H9 (cell line): ENCODE measurements around the gene TMUB2. TPM values are rescaled to one million over a fixed set of nuclear protein-coding genes. Genes with fewer than 3 reads are reported as not detected.

Source experiments
- DNase-seq: peaks from one replicate; pipeline ENCODE4 v3.0.0-alpha.2; 2017
- H2AFZ ChIP-seq: one replicate; pipeline ENCODE4 v1.6.1; 2013; ENCODE audit warnings: mild to moderate bottlenecking, low read length, control low read depth, moderate library complexity
- H2AK5ac ChIP-seq: 2 replicates; pipeline ENCODE4 v1.6.1; 2013; ENCODE audit warnings: low read length, control low read depth, mixed read lengths; ENCODE audit not compliant: insufficient read length
- H2BK120ac ChIP-seq: one replicate; pipeline ENCODE4 v1.6.1; 2013; ENCODE audit warnings: low read depth, mild to moderate bottlenecking, low read length, control low read depth, inconsistent platforms; ENCODE audit not compliant: poor library complexity, severe bottlenecking
- H2BK12ac ChIP-seq: 2 replicates; pipeline ENCODE4 v1.6.1; 2013; ENCODE audit warnings: low read length, control low read depth, mixed read lengths, low read depth; ENCODE audit not compliant: insufficient read length
- H2BK15ac ChIP-seq: 2 replicates; pipeline ENCODE4 v1.6.1; 2013; ENCODE audit warnings: low read depth, low read length, control low read depth
- H2BK20ac ChIP-seq: one replicate; pipeline ENCODE4 v1.6.1; 2013; ENCODE audit warnings: low read depth, mild to moderate bottlenecking, low read length, control low read depth, inconsistent platforms; ENCODE audit not compliant: poor library complexity, severe bottlenecking
- H2BK5ac ChIP-seq: 2 replicates; pipeline ENCODE4 v1.6.1; 2013; ENCODE audit warnings: low read length, control low read depth, mixed read lengths; ENCODE audit not compliant: insufficient read length
- H3K14ac ChIP-seq: 2 replicates; pipeline ENCODE4 v1.6.1; 2013; ENCODE audit warnings: low read length, control low read depth; ENCODE audit not compliant: insufficient read depth
- H3K18ac ChIP-seq: 2 replicates; pipeline ENCODE4 v1.6.1; 2013; ENCODE audit warnings: low read depth, mild to moderate bottlenecking, mixed read lengths, low read length, control low read depth; ENCODE audit not compliant: insufficient read length
- H3K23ac ChIP-seq: 2 replicates; pipeline ENCODE4 v1.6.1; 2013; ENCODE audit warnings: low read length, control low read depth, mixed read lengths, low read depth; ENCODE audit not compliant: insufficient read length
- H3K23me2 ChIP-seq: 2 replicates; pipeline ENCODE4 v1.6.1; 2013; ENCODE audit warnings: low read depth, mild to moderate bottlenecking, mixed read lengths, low read length, control low read depth; ENCODE audit not compliant: insufficient read length, poor library complexity, severe bottlenecking
- H3K27ac ChIP-seq: 2 replicates; pipeline ENCODE4 v1.5.1; 2013; ENCODE audit warnings: low read length, control low read depth, mixed read lengths, low read depth; ENCODE audit not compliant: insufficient read length
- H3K27me3 ChIP-seq: 2 replicates; pipeline ENCODE4 v1.6.1; 2013; ENCODE audit warnings: low read length, control low read depth, inconsistent platforms; ENCODE audit not compliant: insufficient read depth
- H3K4ac ChIP-seq: 2 replicates; pipeline ENCODE4 v1.6.1; 2013; ENCODE audit warnings: low read depth, mild to moderate bottlenecking, control low read depth, inconsistent platforms, low read length, moderate library complexity
- H3K4me1 ChIP-seq: 2 replicates; pipeline ENCODE4 v1.6.1; 2013; ENCODE audit warnings: low read length, control low read depth, inconsistent platforms; ENCODE audit not compliant: insufficient read depth
- H3K4me2 ChIP-seq: 2 replicates; pipeline ENCODE4 v1.6.1; 2013; ENCODE audit warnings: low read length, control low read depth, mixed read lengths; ENCODE audit not compliant: insufficient read length, insufficient read depth
- H3K56ac ChIP-seq: 2 replicates; pipeline ENCODE4 v1.6.1; 2013; ENCODE audit warnings: low read depth, mild to moderate bottlenecking, mixed read lengths, low read length, control low read depth; ENCODE audit not compliant: insufficient read length
- H3K79me1 ChIP-seq: 2 replicates; pipeline ENCODE4 v1.6.1; 2013; ENCODE audit warnings: low read depth, mild to moderate bottlenecking, moderate library complexity, low read length, control low read depth, inconsistent platforms; ENCODE audit not compliant: insufficient read depth, poor library complexity, severe bottlenecking
- H3K79me2 ChIP-seq: 2 replicates; pipeline ENCODE4 v1.6.1; 2013; ENCODE audit warnings: low read length, control low read depth, inconsistent platforms; ENCODE audit not compliant: insufficient read depth
- H3K9ac ChIP-seq: 2 replicates; pipeline ENCODE4 v1.6.1; 2013; ENCODE audit warnings: low read length, control low read depth, mixed read lengths; ENCODE audit not compliant: insufficient read length; ENCODE audit errors: extremely low read depth
- H3K9me3 ChIP-seq: one replicate; pipeline ENCODE4 v1.6.1; 2013; ENCODE audit warnings: low read depth, low read length, inconsistent platforms; ENCODE audit not compliant: control insufficient read depth
- H3T11ph ChIP-seq: one replicate; pipeline ENCODE4 v1.6.1; 2013; ENCODE audit warnings: mild to moderate bottlenecking, low read length, control low read depth, inconsistent platforms
- H4K20me1 ChIP-seq: one replicate; pipeline ENCODE4 v1.6.1; 2013; ENCODE audit not compliant: control insufficient read depth, insufficient read length, insufficient read depth
- H4K5ac ChIP-seq: 2 replicates; pipeline ENCODE4 v1.6.1; 2013; ENCODE audit warnings: low read depth, mild to moderate bottlenecking, mixed read lengths, low read length, control low read depth; ENCODE audit not compliant: insufficient read length
- H4K8ac ChIP-seq: replicated peaks from 2 replicates; pipeline ENCODE4 v1.6.1; 2013; ENCODE audit warnings: low read length, control low read depth, mixed read lengths, low read depth; ENCODE audit not compliant: insufficient read length
- H4K91ac ChIP-seq: 2 replicates; pipeline ENCODE4 v1.6.1; 2013; ENCODE audit warnings: low read depth, mild to moderate bottlenecking, moderate library complexity, mixed read lengths, low read length, control low read depth; ENCODE audit not compliant: insufficient read length
- H3K27ac Mint-ChIP-seq, 3 experiments: 2 replicates in 2 of 3; 3 replicates in 1 of 3; pipeline ENCODE4 v1.8.0; 2020 to 2021; ENCODE audit warnings: mixed read lengths in 3 of 3, mild to moderate bottlenecking in 1 of 3, moderate library complexity in 1 of 3
- H3K27me3 Mint-ChIP-seq: 2 replicates; pipeline ENCODE4 v1.8.0; 2021; ENCODE audit warnings: low read depth, mild to moderate bottlenecking, moderate library complexity, mixed read lengths
- H3K36me3 Mint-ChIP-seq, 3 experiments: 2 replicates in 2 of 3; 3 replicates in 1 of 3; pipeline ENCODE4 v1.8.0; 2020 to 2021; ENCODE audit warnings: low read depth in 3 of 3, mixed read lengths in 3 of 3; ENCODE audit not compliant: insufficient read depth in 1 of 3
- H3K4me1 Mint-ChIP-seq, 2 experiments: 2 replicates each; pipeline ENCODE4 v1.8.0; 2020; ENCODE audit warnings: mixed read lengths in 2 of 2
- H3K4me3 Mint-ChIP-seq, 2 experiments: 2 replicates in 1 of 2; 3 replicates in 1 of 2; pipeline ENCODE4 v1.8.0; 2020 to 2021; ENCODE audit warnings: mild to moderate bottlenecking in 2 of 2, mixed read lengths in 2 of 2, moderate library complexity in 1 of 2
- H3K9me3 Mint-ChIP-seq, 2 experiments: 2 replicates in 1 of 2; 3 replicates in 1 of 2; pipeline ENCODE4 v1.8.0; 2020; ENCODE audit warnings: mild to moderate bottlenecking in 2 of 2, mixed read lengths in 2 of 2, moderate library complexity in 1 of 2
- CTCF ChIP-seq: fragments of 200-600 bp; sonication (generic); conservative IDR thresholded peaks from 3 replicates; pipeline ENCODE4 v1.8.0; 2021; ENCODE audit warnings: antibody characterized with exemption, mild to moderate bottlenecking
- WGBS: extraction: QIAGEN DNeasy Blood & Tissue Kit; methylation state at CpG from one replicate; pipeline ENCODE4 v1.1.7; 2013; ENCODE audit warnings: missing lambda C conversion rate, low lambda C conversion rate, mixed read lengths; ENCODE audit not compliant: insufficient read length; ENCODE audit errors: extremely low coverage; 5-methylcytosine and 5-hydroxymethylcytosine counted together
- total RNA-seq: library from RNA; stranded (reverse); gene quantifications from 2 replicates; pipeline ENCODE4 v1.2.1, GENCODE V29; 2021

The TMUB2 gene
- total RNA-seq, 1 experiment from 2014 or later: 22.9 TPM

GRCh38 chr17:44232061-44232460 is 45.3 kb downstream of the TMUB2 start:
- Histone ChIP-seq H3K18ac (no peak overlapping the region), H2BK120ac (no peak overlapping the region), H4K8ac (no peak overlapping the region), H3K4me1 (no peaks in the 10 kb centered on the region), H2AK5ac (no peak overlapping the region), H2AFZ (no peak overlapping the region), H3K9ac (no peak overlapping the region), H2BK15ac (no peak overlapping the region), H3K27ac (no peak overlapping the region), H3T11ph (no peak overlapping the region), H4K20me1 (no peaks in the 10 kb centered on the region), H3K79me1 (no peaks in the 10 kb centered on the region), H2BK20ac (no peak overlapping the region), H3K14ac (no peak overlapping the region), H4K91ac (no peak overlapping the region), H3K23ac (no peak overlapping the region), H3K56ac (no peak overlapping the region), H3K4me2 (no peak overlapping the region), H2BK5ac (no peak overlapping the region), H3K79me2 (no peaks in the 10 kb centered on the region), H4K5ac (no peak overlapping the region), H3K4ac (no peak overlapping the region), H3K23me2 (no peaks in the 10 kb centered on the region), H3K27me3 (no peaks in the 10 kb centered on the region), H3K9me3 (no peaks in the 10 kb centered on the region), H2BK12ac (no peak overlapping the region)
- Mint-ChIP-seq H3K9me3 (peaks cover 0 to 5% of the 10 kb centered on the region in 2 experiments; a peak in 2 of 5 replicates), H3K4me3 (no peak overlapping the region), H3K27ac (no peak overlapping the region), H3K27me3 (peaks cover 15% of the 10 kb centered on the region), H3K36me3 (peaks cover 0 to 2% (median 0%) of the 10 kb centered on the region in 3 experiments; a peak in 1 of 7 replicates), H3K4me1 (no peaks in the 10 kb centered on the region; a peak in 1 of 4 replicates)
- no CpG with 5 or more reads among the region's 7 CpGs for WGBS
- no peak for DNase-seq
- no peak for TF ChIP-seq CTCF
